Activated T-cell treated with anti-CD3 and anti-CD28 coated beads, Interleukin-2, amount 50 U/mL, for 4 hours (primary cell): ENCODE measurements around the gene CFAP61. TPM values are rescaled to one million over a fixed set of nuclear protein-coding genes. Genes with fewer than 3 reads are reported as not detected.
"Not testable (repeated sequence)": the region's sequence is repeated elsewhere in the genome, so short reads cannot be mapped to it uniquely, and the experiment has no call there.

Experiments used
- ATAC-seq, 2 donors: fragments of 200-7000 bp; cut with Tn5 transposase; one replicate each; pipeline ENCODE4 v1.10.0; 2021
- DNase-seq: peaks from one replicate; pipeline ENCODE4 v3.0.0-alpha.2; 2020
- H3K27me3 Mint-ChIP-seq: one replicate; pipeline ENCODE4 v1.8.0; 2021; ENCODE audit warnings: low read depth, mixed read lengths
- H3K36me3 Mint-ChIP-seq: one replicate; pipeline ENCODE4 v1.8.0; 2022; ENCODE audit warnings: mixed read lengths; ENCODE audit not compliant: insufficient read depth
- H3K4me1 Mint-ChIP-seq: one replicate; pipeline ENCODE4 v1.8.0; 2021; ENCODE audit warnings: low read depth, mixed read lengths
- H3K4me3 Mint-ChIP-seq: one replicate; pipeline ENCODE4 v1.8.0; 2021; ENCODE audit warnings: mild to moderate bottlenecking, moderate library complexity, mixed read lengths
- H3K9me3 Mint-ChIP-seq: one replicate; pipeline ENCODE4 v1.8.0; 2021; ENCODE audit warnings: mixed read lengths
- total RNA-seq, 3 donors: library from RNA; stranded (reverse); gene quantifications; one replicate each; pipeline ENCODE4 v1.2.1, GENCODE V29; 2021

Gene CFAP61
- total RNA-seq, 3 donors from 2014 or later: 0.49 TPM; not detected in 2

GRCh38 chr20:20089939-20090338 lies 37.6 kb downstream of the CFAP61 start:
- H3K4me1 Mint-ChIP-seq: peaks cover under 1% of the 10 kb centered on the region
- H3K27me3 Mint-ChIP-seq: peaks cover 3% of the 10 kb centered on the region
- H3K4me3 Mint-ChIP-seq: no peak overlapping the region
- DNase-seq (no peak), ATAC-seq (no peak)
- no peaks in the 10 kb centered on the region for H3K9me3 Mint-ChIP-seq
- H3K36me3 Mint-ChIP-seq: no peaks in the 10 kb centered on the region

GRCh38 chr20:20092827-20093226 lies 40.5 kb downstream of the CFAP61 start:
- no peaks in the 10 kb centered on the region for H3K4me1 Mint-ChIP-seq
- H3K27me3 Mint-ChIP-seq: peaks cover 7% of the 10 kb centered on the region
- H3K9me3 Mint-ChIP-seq: no peaks in the 10 kb centered on the region
- no peak for ATAC-seq
- no peaks in the 10 kb centered on the region for H3K36me3 Mint-ChIP-seq
- no peak overlapping the region for H3K4me3 Mint-ChIP-seq
- no peak for DNase-seq

GRCh38 chr20:20094410-20094809 lies 42.1 kb downstream of the CFAP61 start:
- Mint-ChIP-seq H3K36me3 (no peaks in the 10 kb centered on the region), H3K27me3 (peaks cover 12% of the 10 kb centered on the region), H3K4me3 (no peak overlapping the region)

GRCh38 chr20:20095114-20095872 lies 43.0 kb downstream of the CFAP61 start:
- Mint-ChIP-seq H3K4me3 (no peak overlapping the region), H3K36me3 (no peaks in the 10 kb centered on the region), H3K9me3 (no peaks in the 10 kb centered on the region), H3K4me1 (no peaks in the 10 kb centered on the region), H3K27me3 (peaks cover 14% of the 10 kb centered on the region)
- DNase-seq (no peak), ATAC-seq (no peak)

More at GRCh38 chr20:20094410-20094809, 42.1 kb downstream of the CFAP61 start:
- Mint-ChIP-seq H3K9me3 (no peaks in the 10 kb centered on the region), H3K4me1 (no peaks in the 10 kb centered on the region)
- ATAC-seq: no peak
- no peak for DNase-seq

GRCh38 chr20:20096421-20096820 lies 44.1 kb downstream of the CFAP61 start:
- Mint-ChIP-seq H3K4me1 (no peaks in the 10 kb centered on the region), H3K36me3 (no peaks in the 10 kb centered on the region), H3K4me3 (no peak overlapping the region), H3K9me3 (no peaks in the 10 kb centered on the region), H3K27me3 (peaks cover 14% of the 10 kb centered on the region)
- no peak for DNase-seq
- ATAC-seq: no peak

GRCh38 chr20:20100881-20101280 lies 48.5 kb downstream of the CFAP61 start:
- Mint-ChIP-seq H3K4me1 (no peaks in the 10 kb centered on the region), H3K4me3 (no peak overlapping the region), H3K27me3 (peaks cover 21% of the 10 kb centered on the region), H3K9me3 (no peaks in the 10 kb centered on the region), H3K36me3 (no peaks in the 10 kb centered on the region)
- ATAC-seq (no peak), DNase-seq (no peak)

GRCh38 chr20:20102163-20102562 lies 49.8 kb downstream of the CFAP61 start:
- H3K4me3 Mint-ChIP-seq: no peak overlapping the region
- H3K27me3 Mint-ChIP-seq: peaks cover 24% of the 10 kb centered on the region
- no peaks in the 10 kb centered on the region for H3K9me3 Mint-ChIP-seq

GRCh38 chr20:20102716-20103258 lies 50.5 kb downstream of the CFAP61 start:
- no peak for ATAC-seq
- no peak overlapping the region for H3K4me3 Mint-ChIP-seq
- no peaks in the 10 kb centered on the region for H3K9me3 Mint-ChIP-seq

More at GRCh38 chr20:20102163-20102562, 49.8 kb downstream of the CFAP61 start:
- H3K36me3 Mint-ChIP-seq: no peaks in the 10 kb centered on the region
- no peak for DNase-seq
- no peaks in the 10 kb centered on the region for H3K4me1 Mint-ChIP-seq
- no peak for ATAC-seq

GRCh38 chr20:20103486-20103885 lies 51.2 kb downstream of the CFAP61 start:
- H3K4me3 Mint-ChIP-seq: no peak overlapping the region
- DNase-seq: no peak
- no peaks in the 10 kb centered on the region for H3K9me3 Mint-ChIP-seq
- H3K36me3 Mint-ChIP-seq: no peaks in the 10 kb centered on the region
- H3K4me1 Mint-ChIP-seq: no peaks in the 10 kb centered on the region
- peaks cover 17% of the 10 kb centered on the region for H3K27me3 Mint-ChIP-seq
- no peak for ATAC-seq

More at GRCh38 chr20:20102716-20103258, 50.5 kb downstream of the CFAP61 start:
- H3K36me3 Mint-ChIP-seq: no peaks in the 10 kb centered on the region
- H3K27me3 Mint-ChIP-seq: peaks cover 23% of the 10 kb centered on the region
- DNase-seq: no peak
- H3K4me1 Mint-ChIP-seq: no peaks in the 10 kb centered on the region

- not testable (repeated sequence) for H3K4me3 Mint-ChIP-seq, H3K36me3 Mint-ChIP-seq, H3K4me1 Mint-ChIP-seq, ATAC-seq, DNase-seq
- peaks cover 15% of the 10 kb centered on the region for H3K27me3 Mint-ChIP-seq
- peaks cover 27% of the 10 kb centered on the region for H3K9me3 Mint-ChIP-seq
Measured at GRCh38 chr20:20123187-20123586, 70.9 kb downstream of the CFAP61 start.

GRCh38 chr20:20130399-20130798 lies 78.1 kb downstream of the CFAP61 start:
- Mint-ChIP-seq H3K9me3 (peaks cover 18% of the 10 kb centered on the region), H3K36me3 (no peaks in the 10 kb centered on the region), H3K4me1 (no peaks in the 10 kb centered on the region), H3K4me3 (no peak overlapping the region), H3K27me3 (peaks cover 17% of the 10 kb centered on the region)
- DNase-seq (no peak), ATAC-seq (no peak)

GRCh38 chr20:20134941-20135575 lies 82.7 kb downstream of the CFAP61 start:
- Mint-ChIP-seq H3K9me3 (peaks cover 21% of the 10 kb centered on the region), H3K4me3 (no peak overlapping the region), H3K27me3 (peaks cover 9% of the 10 kb centered on the region), H3K4me1 (no peaks in the 10 kb centered on the region), H3K36me3 (no peaks in the 10 kb centered on the region)
- DNase-seq (no peak), ATAC-seq (no peak)

- no peak for DNase-seq
- no peak for ATAC-seq
- Mint-ChIP-seq H3K4me3 (no peak overlapping the region), H3K27me3 (peaks cover 7% of the 10 kb centered on the region), H3K36me3 (no peaks in the 10 kb centered on the region), H3K4me1 (no peaks in the 10 kb centered on the region), H3K9me3 (peaks cover 16% of the 10 kb centered on the region)
Measured at GRCh38 chr20:20136313-20136712, 84.0 kb downstream of the CFAP61 start.

GRCh38 chr20:20137851-20138250 lies 85.5 kb downstream of the CFAP61 start:
- no peak overlapping the region for H3K4me3 Mint-ChIP-seq
- peaks cover 10% of the 10 kb centered on the region for H3K27me3 Mint-ChIP-seq

More at GRCh38 chr20:20137851-20138250, 85.5 kb downstream of the CFAP61 start:
- DNase-seq: no peak
- no peak for ATAC-seq
- Mint-ChIP-seq H3K9me3 (peaks cover 15% of the 10 kb centered on the region), H3K4me1 (no peaks in the 10 kb centered on the region), H3K36me3 (no peaks in the 10 kb centered on the region)
